HG03439 (cell line): ENCODE data around the gene OPCML.

Experiments used
- ATAC-seq: cut with Tn5 transposase; IDR thresholded peaks from one replicate; pipeline ENCODE4 v1.9.1; 2021; ENCODE audit warnings: mild to moderate bottlenecking, moderate library complexity; ENCODE audit not compliant: unreplicated experiment

OPCML gene

GRCh38 chr11:133503776-133504175 lies 28.5 kb downstream of the OPCML start:
- ATAC-seq = no peak

GRCh38 chr11:133503236-133503635 lies 29.1 kb downstream of the OPCML start:
- no peak for ATAC-seq

- no peak for ATAC-seq
Observed at GRCh38 chr11:133501643-133502539, 30.4 kb downstream of the OPCML start.

GRCh38 chr11:133500936-133501335 lies 31.4 kb downstream of the OPCML start:
- no peak for ATAC-seq

GRCh38 chr11:133500435-133500834 lies 31.9 kb downstream of the OPCML start:
- ATAC-seq = no peak

GRCh38 chr11:133498969-133499368 lies 33.3 kb downstream of the OPCML start:
- no peak for ATAC-seq

GRCh38 chr11:133497477-133498140 lies 34.7 kb downstream of the OPCML start:
- no peak for ATAC-seq

- ATAC-seq = no peak
Observed at GRCh38 chr11:133492895-133493294, 39.4 kb downstream of the OPCML start.

GRCh38 chr11:133491680-133492383 lies 40.5 kb downstream of the OPCML start:
- ATAC-seq = no peak

- ATAC-seq = no peak
Observed at GRCh38 chr11:133480722-133481121, 51.6 kb downstream of the OPCML start.

- ATAC-seq = no peak
Observed at GRCh38 chr11:133479209-133479608, 53.1 kb downstream of the OPCML start.

GRCh38 chr11:133477251-133477625 lies 55.1 kb downstream of the OPCML start:
- ATAC-seq = no peak

- ATAC-seq = no peak
Observed at GRCh38 chr11:133476570-133477250, 55.6 kb downstream of the OPCML start.

GRCh38 chr11:133474461-133474860 lies 57.8 kb downstream of the OPCML start:
- ATAC-seq = no peak

- ATAC-seq = no peak
Observed at GRCh38 chr11:133467686-133468085, 64.6 kb downstream of the OPCML start.

- ATAC-seq = no peak
Observed at GRCh38 chr11:133443206-133443747, 89.0 kb downstream of the OPCML start.

GRCh38 chr11:133441964-133442660 lies 90.2 kb downstream of the OPCML start:
- ATAC-seq = no peak

GRCh38 chr11:133425992-133426391 lies 106.3 kb downstream of the OPCML start:
- no peak for ATAC-seq

GRCh38 chr11:133425245-133425644 lies 107.1 kb downstream of the OPCML start:
- ATAC-seq = no peak

GRCh38 chr11:133418218-133418617 lies 114.1 kb downstream of the OPCML start:
- ATAC-seq = no peak
